Measurements from ENCODE around the gene SCN5A.

DNA sequence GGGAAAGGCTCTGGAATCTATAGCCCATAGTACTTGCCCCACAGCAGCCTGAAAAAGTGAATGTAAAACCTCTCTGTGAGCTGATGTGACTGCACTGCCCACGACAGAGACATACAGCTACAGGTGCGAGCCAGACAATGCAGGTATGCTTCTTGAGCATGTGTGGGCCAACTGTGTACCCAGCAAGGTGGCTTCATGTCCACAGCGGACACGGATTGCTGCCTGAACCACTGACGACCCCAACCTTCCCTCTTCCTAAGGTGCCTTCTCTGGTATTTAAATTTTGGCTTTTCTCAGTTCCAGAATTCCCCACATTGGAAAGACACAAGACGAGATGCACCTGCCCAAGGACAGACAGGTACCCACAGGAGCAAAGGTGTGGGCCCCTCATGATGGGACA, 65.8 kb downstream of the SCN5A start:
- TF ChIP-seq, protein P1, sequence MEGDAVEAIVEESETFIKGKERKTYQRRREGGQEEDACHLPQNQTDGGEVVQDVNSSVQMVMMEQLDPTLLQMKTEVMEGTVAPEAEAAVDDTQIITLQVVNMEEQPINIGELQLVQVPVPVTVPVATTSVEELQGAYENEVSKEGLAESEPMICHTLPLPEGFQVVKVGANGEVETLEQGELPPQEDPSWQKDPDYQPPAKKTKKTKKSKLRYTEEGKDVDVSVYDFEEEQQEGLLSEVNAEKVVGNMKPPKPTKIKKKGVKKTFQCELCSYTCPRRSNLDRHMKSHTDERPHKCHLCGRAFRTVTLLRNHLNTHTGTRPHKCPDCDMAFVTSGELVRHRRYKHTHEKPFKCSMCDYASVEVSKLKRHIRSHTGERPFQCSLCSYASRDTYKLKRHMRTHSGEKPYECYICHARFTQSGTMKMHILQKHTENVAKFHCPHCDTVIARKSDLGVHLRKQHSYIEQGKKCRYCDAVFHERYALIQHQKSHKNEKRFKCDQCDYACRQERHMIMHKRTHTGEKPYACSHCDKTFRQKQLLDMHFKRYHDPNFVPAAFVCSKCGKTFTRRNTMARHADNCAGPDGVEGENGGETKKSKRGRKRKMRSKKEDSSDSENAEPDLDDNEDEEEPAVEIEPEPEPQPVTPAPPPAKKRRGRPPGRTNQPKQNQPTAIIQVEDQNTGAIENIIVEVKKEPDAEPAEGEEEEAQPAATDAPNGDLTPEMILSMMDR (IDR thresholded peaks at IDR 0.05; ENCODE audit: insufficient read depth, low read depth, low read length) = no peak
- no peak for TF ChIP-seq EZH2 (IDR thresholded peaks at IDR 0.05; ENCODE audit: insufficient read depth, low read length)
